HCT116 (cell line): Measurements from ENCODE around the gene PTTG1IP. TPM values are rescaled to one million over a fixed set of nuclear protein-coding genes. Genes with fewer than 3 reads are reported as not detected.

ENCODE experiments used
- ATAC-seq: fragments of 200-7000 bp; cut with Tn5 transposase; 2 replicates; pipeline ENCODE4 v1.9.1; 2020; ENCODE audit warnings: mild to moderate bottlenecking, moderate library complexity
- BruUV-seq: library from RNA; stranded (reverse); fragments of 400-500 nt; replicated peaks from 2 replicates; lab custom pipeline; 2021; lab: Mats Ljungman, UMichigan
- CTCF ChIA-PET: fragments of 300-600 bp; sonication (Branson Sonifier 250); formaldehyde crosslinking; loops from one replicate; lab custom pipeline; 2021; ENCODE audit warnings: antibody characterized with exemption; lab: Charles Lee
- POLR2A ChIA-PET: fragments of 300-600, 350-600 bp; sonication (Branson Sonifier 250); formaldehyde crosslinking; loops from one replicate; lab custom pipeline; 2021; ENCODE audit warnings: antibody characterized with exemption; lab: Charles Lee
- RAD21 ChIA-PET, 2 experiments: fragments of 300-600 bp; sonication (Branson Sonifier 250); formaldehyde crosslinking; loops; one replicate each; lab custom pipeline; 2023; ENCODE audit warnings: low total read pairs in 2 of 2; ENCODE audit not compliant: uncharacterized antibody in 2 of 2, unreplicated experiment in 2 of 2, low non-redundant PET in 1 of 2; lab: Charles Lee
- DNase-seq: peaks from one replicate; pipeline ENCODE4 v3.0.0-alpha.2; 2010; ENCODE audit warnings: low read depth, low spot score
- H2AFZ ChIP-seq: fragments of 200-600 bp; shearing (Covaris generic), sonication (generic); 2 replicates; pipeline ENCODE4 v1.6.1; 2017; ENCODE audit warnings: low read depth, mixed run types, mixed read lengths, antibody characterized with exemption, low read length; ENCODE audit not compliant: poor library complexity, severe bottlenecking
- H3K27ac ChIP-seq: 2 replicates; pipeline ENCODE4 v1.5.1; 2012; ENCODE audit warnings: low read depth, low read length
- H3K27me3 ChIP-seq: fragments of 200-600 bp; sonication (generic); 2 replicates; pipeline ENCODE4 v1.6.1; 2016; ENCODE audit warnings: mixed run types, low read length, mixed read lengths; ENCODE audit not compliant: insufficient read depth
- H3K36me3 ChIP-seq, 2 experiments: fragments of 200-500 bp in 1 of 2; fragments of 200-600 bp in 1 of 2; sonication (Bioruptor generic) in 1 of 2; sonication (generic) in 1 of 2; 2 replicates each; pipeline versions ENCODE4 v1.5.1 to v1.6.1; 2014 to 2016; ENCODE audit warnings: low read length in 2 of 2, inconsistent platforms in 1 of 2, mixed read lengths in 1 of 2, mixed run types in 1 of 2; ENCODE audit not compliant: insufficient read depth in 2 of 2, control insufficient read depth in 1 of 2
- H3K4me1 ChIP-seq, 2 experiments: fragments of 200-600 bp in 1 of 2; sonication (generic) in 1 of 2; 2 replicates each; pipeline versions ENCODE4 v1.5.1 to v1.6.1; 2012 to 2017; ENCODE audit warnings: low read length in 2 of 2, inconsistent platforms in 1 of 2, mild to moderate bottlenecking in 1 of 2, mixed read lengths in 1 of 2, mixed run types in 1 of 2, moderate library complexity in 1 of 2; ENCODE audit not compliant: insufficient read depth in 2 of 2, control insufficient read depth in 1 of 2
- H3K4me2 ChIP-seq: fragments of 200-600 bp; sonication (generic); 2 replicates; pipeline ENCODE4 v1.6.1; 2017; ENCODE audit warnings: mixed run types, low read length, mixed read lengths
- H3K4me3 ChIP-seq, 2 experiments: fragments of 200-600 bp in 1 of 2; sonication (generic) in 1 of 2; replicated peaks in 1 of 2; 2 replicates each; pipeline ENCODE4 v1.5.1; 2011 to 2016; ENCODE audit warnings: low read length in 2 of 2, control low read depth in 1 of 2, low read depth in 1 of 2, mild to moderate bottlenecking in 1 of 2, mixed read lengths in 1 of 2, mixed run types in 1 of 2
- H3K79me2 ChIP-seq: fragments of 200-600 bp; sonication (generic); 2 replicates; pipeline ENCODE4 v1.6.1; 2017; ENCODE audit warnings: mild to moderate bottlenecking, mixed run types, low read length, moderate library complexity, mixed read lengths; ENCODE audit not compliant: insufficient read depth
- H3K9ac ChIP-seq: fragments of 200-600 bp; sonication (generic); 2 replicates; pipeline ENCODE4 v1.6.1; 2016; ENCODE audit warnings: low read length, mixed read lengths
- H3K9me2 ChIP-seq: fragments of 200-600 bp; sonication (generic), shearing (Covaris generic); 2 replicates; pipeline ENCODE4 v1.6.1; 2017; ENCODE audit warnings: mixed run types, mild to moderate bottlenecking, moderate library complexity; ENCODE audit not compliant: insufficient read depth
- H3K9me3 ChIP-seq, 2 experiments: fragments of 200-500 bp in 1 of 2; fragments of 200-600 bp in 1 of 2; sonication (Bioruptor generic) in 1 of 2; sonication (generic) in 1 of 2; 2 replicates each; pipeline ENCODE4 v1.6.1; 2014 to 2017; ENCODE audit warnings: low read length in 2 of 2, mixed read lengths in 2 of 2, inconsistent platforms in 1 of 2, low read depth in 1 of 2, mild to moderate bottlenecking in 1 of 2, mixed run types in 1 of 2, moderate library complexity in 1 of 2; ENCODE audit not compliant: control insufficient read depth in 1 of 2, insufficient read depth in 1 of 2
- H4K20me1 ChIP-seq: fragments of 200-600 bp; sonication (generic), shearing (Covaris generic); 2 replicates; pipeline ENCODE4 v1.6.1; 2017; ENCODE audit warnings: mixed run types, mild to moderate bottlenecking, moderate library complexity; ENCODE audit not compliant: insufficient read depth
- ATF3 ChIP-seq: IDR thresholded peaks from 2 replicates; pipeline ENCODE4 v1.6.1; 2012
- CBX3 ChIP-seq: IDR thresholded peaks from 2 replicates; pipeline ENCODE4 v1.6.1; 2012; ENCODE audit warnings: low read depth
- CEBPB ChIP-seq: IDR thresholded peaks from 2 replicates; pipeline ENCODE4 v1.6.1; 2012; ENCODE audit warnings: low read depth
- CTCF ChIP-seq, 3 experiments: fragments of 200-600 bp in 1 of 3; sonication (generic) in 1 of 3; IDR thresholded peaks in 2 of 3; conservative IDR thresholded peaks in 1 of 3; 2 replicates each; pipeline ENCODE4 v1.5.1; 2012 to 2017; ENCODE audit warnings: low read depth in 2 of 3, low read length in 2 of 3, antibody characterized with exemption in 1 of 3, borderline replicate concordance in 1 of 3, control low read depth in 1 of 3, mild to moderate bottlenecking in 1 of 3, mixed read lengths in 1 of 3, mixed run types in 1 of 3, moderate library complexity in 1 of 3; ENCODE audit not compliant: insufficient read depth in 1 of 3
- EGR1 ChIP-seq: IDR thresholded peaks from 2 replicates; pipeline ENCODE4 v1.6.1; 2012; ENCODE audit warnings: low read depth
- EZH2 ChIP-seq: fragments of 200-600 bp; sonication (generic); IDR thresholded peaks from 2 replicates; pipeline ENCODE4 v1.6.1; 2017; ENCODE audit warnings: antibody characterized with exemption, mixed run types
- EZH2phosphoT487 ChIP-seq: fragments of 200-600 bp; IDR thresholded peaks from 2 replicates; pipeline ENCODE4 v1.6.1; 2018; ENCODE audit warnings: antibody characterized with exemption, borderline replicate concordance
- FOSL1 ChIP-seq: IDR thresholded peaks from 2 replicates; pipeline ENCODE4 v1.6.1; 2012; ENCODE audit warnings: low read depth
- JUND ChIP-seq: IDR thresholded peaks from 2 replicates; pipeline ENCODE4 v1.6.1; 2012
- POLR2A ChIP-seq: IDR thresholded peaks from 2 replicates; pipeline ENCODE4 v1.7.0; 2011; ENCODE audit warnings: borderline replicate concordance; ENCODE audit not compliant: insufficient read depth, insufficient read length; ENCODE audit errors: extremely low read depth
- POLR2AphosphoS5 ChIP-seq: IDR thresholded peaks from 2 replicates; pipeline ENCODE4 v1.6.1; 2011; ENCODE audit warnings: mild to moderate bottlenecking, low read depth, low read length, moderate library complexity
- SIN3A ChIP-seq: IDR thresholded peaks from 2 replicates; pipeline ENCODE4 v1.6.1; 2012; ENCODE audit warnings: low read depth
- SP1 ChIP-seq: IDR thresholded peaks from 2 replicates; pipeline ENCODE4 v1.6.1; 2012; ENCODE audit warnings: low read depth
- SRF ChIP-seq: IDR thresholded peaks from 2 replicates; pipeline ENCODE4 v1.6.1; 2012; ENCODE audit warnings: low read depth
- TCF7L2 ChIP-seq: IDR thresholded peaks from 2 replicates; pipeline ENCODE4 v1.7.0; 2011; ENCODE audit warnings: borderline replicate concordance, inconsistent platforms; ENCODE audit not compliant: insufficient read depth, insufficient read length; ENCODE audit errors: extremely low read depth
- YY1 ChIP-seq: IDR thresholded peaks from 2 replicates; pipeline ENCODE4 v1.6.1; 2011; ENCODE audit warnings: low read length, low read depth, moderate library complexity, mild to moderate bottlenecking; ENCODE audit not compliant: insufficient replicate concordance; ENCODE audit errors: extremely low read depth
- ZNF274 ChIP-seq: fragments of 200-500 bp; sonication (Bioruptor generic); IDR thresholded peaks from 2 replicates; pipeline ENCODE4 v1.6.1; 2014; ENCODE audit warnings: mild to moderate bottlenecking, low read depth, low read length, inconsistent platforms
- intact Hi-C: fragments of 100-400 bp; cut with micrococcal nuclease; formaldehyde crosslinking; loops from 2 replicates; pipeline ENCODE4 v1.10.0; 2022
- total RNA-seq: library from RNA; stranded (reverse); gene quantifications from one replicate; pipeline ENCODE4 v1.2.1, GENCODE V29; 2021; ENCODE audit not compliant: unreplicated experiment
- TF ChIP-seq, protein P1 (sequence below): IDR thresholded peaks from 2 replicates; pipeline ENCODE4 v1.6.1; 2011; ENCODE audit warnings: mild to moderate bottlenecking, low read length, moderate library complexity; ENCODE audit not compliant: insufficient replicate concordance; ENCODE audit errors: extremely low read depth
- TF ChIP-seq, protein P2 (sequence below): IDR thresholded peaks from 2 replicates; pipeline ENCODE4 v1.6.1; 2012

The PTTG1IP gene
- total RNA-seq, 1 experiment from 2014 or later, result 83.4 TPM

DNA sequence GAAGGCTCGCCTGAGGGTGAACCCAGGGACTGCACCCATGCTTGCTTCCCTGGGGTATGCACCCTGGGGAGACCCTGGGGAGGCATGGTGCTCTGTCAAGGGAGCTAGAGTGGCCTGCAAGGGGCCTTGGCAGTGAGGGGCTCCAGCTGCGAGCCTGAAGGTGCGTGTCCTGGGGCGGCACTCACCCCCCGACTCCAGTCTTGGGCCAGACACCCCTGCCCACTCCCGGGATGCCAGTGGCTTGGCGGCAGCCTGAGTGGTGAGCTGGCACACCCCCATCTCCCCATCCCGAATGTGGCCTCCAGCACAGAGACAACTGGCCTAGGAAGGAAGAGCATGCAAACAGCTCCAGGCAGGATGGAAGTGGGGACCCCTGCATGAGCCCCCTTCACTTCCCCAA is 58.3 kb downstream of the PTTG1IP start:
- no peak overlapping the region for H3K4me2 ChIP-seq
- BruUV-seq, result no TSS peak
- POLR2A ChIA-PET, result no interaction called here

More for the DNA sequence above, 58.3 kb downstream of the PTTG1IP start:
- ChIA-PET RAD21 (no interaction called here), CTCF (no interaction called here)
- no peak for DNase-seq
- intact Hi-C loops, result no loop called here
- no peak overlapping the region for H2AFZ ChIP-seq
- no peak for ATAC-seq
- peaks cover 2 to 6% of the 10 kb centered on the region in 2 experiments; a peak in 2 of 4 replicates for H3K4me1 ChIP-seq
- no peak for TF ChIP-seq ATF3
- TF ChIP-seq YY1, result no peak
- no peak for TF ChIP-seq ZNF274
- TF ChIP-seq CEBPB, result no peak
- TF ChIP-seq EZH2phosphoT487, result no peak
- no peak for TF ChIP-seq POLR2A
- no peak for TF ChIP-seq SP1
- no peak for TF ChIP-seq JUND
- TF ChIP-seq FOSL1, result no peak
- TF ChIP-seq EZH2, result no peak
- TF ChIP-seq CTCF (IDR thresholded peaks at IDR 0.05 in 2 of 3, conservative IDR thresholded peaks at IDR 0.05 in 1 of 3; ENCODE audit: borderline replicate concordance in 1 of 3, insufficient read depth in 1 of 3, low read depth in 2 of 3, low read length in 2 of 3), result no peak
- TF ChIP-seq CBX3, result no peak
- TF ChIP-seq SIN3A, result no peak
- TF ChIP-seq, protein P1, sequence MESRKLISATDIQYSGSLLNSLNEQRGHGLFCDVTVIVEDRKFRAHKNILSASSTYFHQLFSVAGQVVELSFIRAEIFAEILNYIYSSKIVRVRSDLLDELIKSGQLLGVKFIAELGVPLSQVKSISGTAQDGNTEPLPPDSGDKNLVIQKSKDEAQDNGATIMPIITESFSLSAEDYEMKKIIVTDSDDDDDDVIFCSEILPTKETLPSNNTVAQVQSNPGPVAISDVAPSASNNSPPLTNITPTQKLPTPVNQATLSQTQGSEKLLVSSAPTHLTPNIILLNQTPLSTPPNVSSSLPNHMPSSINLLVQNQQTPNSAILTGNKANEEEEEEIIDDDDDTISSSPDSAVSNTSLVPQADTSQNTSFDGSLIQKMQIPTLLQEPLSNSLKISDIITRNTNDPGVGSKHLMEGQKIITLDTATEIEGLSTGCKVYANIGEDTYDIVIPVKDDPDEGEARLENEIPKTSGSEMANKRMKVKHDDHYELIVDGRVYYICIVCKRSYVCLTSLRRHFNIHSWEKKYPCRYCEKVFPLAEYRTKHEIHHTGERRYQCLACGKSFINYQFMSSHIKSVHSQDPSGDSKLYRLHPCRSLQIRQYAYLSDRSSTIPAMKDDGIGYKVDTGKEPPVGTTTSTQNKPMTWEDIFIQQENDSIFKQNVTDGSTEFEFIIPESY, result no peak
- TF ChIP-seq POLR2AphosphoS5, result no peak
- TF ChIP-seq EGR1, result no peak
- no peak for TF ChIP-seq TCF7L2
- TF ChIP-seq, protein P2, sequence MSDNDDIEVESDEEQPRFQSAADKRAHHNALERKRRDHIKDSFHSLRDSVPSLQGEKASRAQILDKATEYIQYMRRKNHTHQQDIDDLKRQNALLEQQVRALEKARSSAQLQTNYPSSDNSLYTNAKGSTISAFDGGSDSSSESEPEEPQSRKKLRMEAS, result no peak
- TF ChIP-seq SRF, result no peak
- H3K27ac ChIP-seq, result no peak overlapping the region
- peaks cover 0 to 3% of the 10 kb centered on the region in 2 experiments; a peak in 1 of 4 replicates for H3K9me3 ChIP-seq
- no peak overlapping the region for H3K4me3 ChIP-seq
- no peak overlapping the region for H3K9ac ChIP-seq
- H3K36me3 ChIP-seq, result no peaks in the 10 kb centered on the region
- H4K20me1 ChIP-seq, result no peaks in the 10 kb centered on the region
- no peaks in the 10 kb centered on the region for H3K27me3 ChIP-seq
- 0 out of 2 replicates have a peak, but pooled peaks cover 7% of the 10 kb centered on the region for H3K79me2 ChIP-seq
- no peaks in the 10 kb centered on the region for H3K9me2 ChIP-seq
